Measurements from ENCODE around the gene PLEKHA4.
"Not testable (repeated sequence)": the region's sequence is repeated elsewhere in the genome, so short reads cannot be mapped to it uniquely, and the experiment has no call there.

Gene PLEKHA4

DNA sequence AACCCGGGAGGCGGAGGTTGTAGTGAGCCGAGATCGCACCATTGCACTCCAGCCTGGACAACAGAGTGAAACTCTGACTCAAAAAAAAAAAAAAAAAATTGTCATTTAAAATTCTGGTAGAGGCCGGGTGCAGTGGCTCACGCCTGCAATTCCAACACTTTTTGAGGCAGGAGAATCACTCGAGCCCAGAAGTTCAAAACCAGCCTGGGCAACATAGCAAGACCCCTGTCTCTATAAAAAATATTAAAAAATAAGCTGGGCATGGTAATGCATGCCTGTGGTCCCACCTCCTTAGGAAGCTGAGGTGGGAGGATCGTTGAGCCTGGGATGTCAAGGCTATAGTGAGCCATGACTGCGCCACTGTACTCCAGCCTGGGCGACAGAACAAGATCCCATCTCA lies 37.9 kb upstream of the PLEKHA4 start:
- no peak for TF ChIP-seq TAF1 (IDR thresholded peaks at IDR 0.05; ENCODE audit: low read depth, low read length)
- TF ChIP-seq POLR2AphosphoS5 (IDR thresholded peaks at IDR 0.05; ENCODE audit: low read depth, low read length), result no peak
- no peak for TF ChIP-seq PAX5 (IDR thresholded peaks at IDR 0.05; ENCODE audit: insufficient read depth, low read length, severe bottlenecking)
- no peak for TF ChIP-seq POU2F2 (IDR thresholded peaks at IDR 0.05; ENCODE audit: low read depth, low read length)
- no peak for TF ChIP-seq POLR2A (IDR thresholded peaks at IDR 0.05; ENCODE audit: low read depth, low read length)
- no peak for TF ChIP-seq SPI1 (IDR thresholded peaks at IDR 0.05; ENCODE audit: low read depth, low read length)
- FAIRE-seq, result no peak

DNA sequence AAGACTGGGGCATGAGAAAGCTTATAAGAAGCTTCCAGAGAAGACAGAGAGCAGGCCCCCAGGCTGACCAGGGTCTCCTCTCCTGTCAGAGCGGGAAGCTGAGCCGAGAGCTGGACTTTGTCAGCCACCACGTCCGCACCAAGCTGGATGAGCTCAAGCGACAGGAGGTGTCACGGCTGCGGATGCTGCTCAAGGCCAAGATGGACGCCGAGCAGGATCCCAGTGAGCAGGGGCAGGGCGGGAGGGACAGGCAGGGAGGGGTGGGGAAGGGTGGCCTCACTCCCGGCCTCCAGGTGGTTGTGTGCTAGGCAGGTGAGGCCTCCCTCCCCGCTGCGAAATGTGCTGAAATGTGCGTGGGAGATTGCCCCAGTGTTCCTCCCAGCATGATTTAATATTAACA lies 37.2 kb upstream of the PLEKHA4 start:
- DNase-seq (ENCODE audit: insufficient read length, low spot score), result no peak
- no peak for FAIRE-seq
- no peak for TF ChIP-seq POLR2AphosphoS5 (IDR thresholded peaks at IDR 0.05; ENCODE audit: low read depth, low read length)
- no peak for TF ChIP-seq TAF1 (IDR thresholded peaks at IDR 0.05; ENCODE audit: low read depth, low read length)
- TF ChIP-seq POLR2A (IDR thresholded peaks at IDR 0.05; ENCODE audit: low read depth, low read length), result no peak
- no peak for TF ChIP-seq SPI1 (IDR thresholded peaks at IDR 0.05; ENCODE audit: low read depth, low read length)
- no peak for TF ChIP-seq POU2F2 (IDR thresholded peaks at IDR 0.05; ENCODE audit: low read depth, low read length)
- no peak for TF ChIP-seq PAX5 (IDR thresholded peaks at IDR 0.05; ENCODE audit: insufficient read depth, low read length, severe bottlenecking)

More for the DNA sequence above, 37.9 kb upstream of the PLEKHA4 start:
- DNase-seq (ENCODE audit: insufficient read length, low spot score), result no peak

DNA sequence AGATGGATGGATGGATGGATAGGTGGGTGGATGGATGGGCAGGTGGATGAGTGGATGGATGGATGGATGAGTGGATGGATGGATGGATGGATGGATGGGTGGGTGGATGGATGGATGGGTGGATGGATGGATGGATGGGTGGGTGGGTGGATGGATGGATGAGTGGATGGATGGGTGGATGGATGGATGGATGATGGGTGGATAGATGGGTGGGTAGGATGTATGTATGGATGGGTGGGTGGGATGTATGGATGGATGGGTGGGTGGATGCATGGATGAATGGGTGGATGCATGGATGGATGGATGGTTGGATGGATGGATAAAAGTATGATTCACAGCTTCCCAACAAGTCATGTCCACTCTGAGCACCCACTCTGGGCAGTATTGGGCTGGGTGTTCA lies 35.4 kb upstream of the PLEKHA4 start:
- peak; percentile 16 for FAIRE-seq
- DNase-seq (ENCODE audit: insufficient read length, low spot score), result not testable (repeated sequence)

DNA sequence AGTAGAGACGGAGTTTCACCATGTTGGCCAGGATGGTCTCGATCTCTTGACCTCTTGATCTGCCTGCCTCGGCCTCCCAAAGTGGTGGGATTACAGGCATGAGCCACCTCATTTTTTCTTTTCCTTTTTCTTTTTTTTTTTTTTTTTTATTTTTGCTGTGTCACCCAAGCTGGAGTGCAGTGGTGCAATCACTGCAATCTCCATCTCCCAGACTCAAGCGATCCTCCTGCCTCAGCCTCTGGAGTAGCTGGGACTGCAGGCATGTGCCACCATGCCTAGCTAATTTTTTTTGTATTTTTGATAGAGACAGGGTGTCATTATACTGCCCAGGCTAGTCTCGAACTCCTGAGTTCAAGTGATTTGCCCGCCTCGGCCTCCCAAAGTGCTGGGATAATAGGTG lies 33.9 kb upstream of the PLEKHA4 start:
- not testable (repeated sequence) for FAIRE-seq; DNase-seq (ENCODE audit: insufficient read length, low spot score)

DNA sequence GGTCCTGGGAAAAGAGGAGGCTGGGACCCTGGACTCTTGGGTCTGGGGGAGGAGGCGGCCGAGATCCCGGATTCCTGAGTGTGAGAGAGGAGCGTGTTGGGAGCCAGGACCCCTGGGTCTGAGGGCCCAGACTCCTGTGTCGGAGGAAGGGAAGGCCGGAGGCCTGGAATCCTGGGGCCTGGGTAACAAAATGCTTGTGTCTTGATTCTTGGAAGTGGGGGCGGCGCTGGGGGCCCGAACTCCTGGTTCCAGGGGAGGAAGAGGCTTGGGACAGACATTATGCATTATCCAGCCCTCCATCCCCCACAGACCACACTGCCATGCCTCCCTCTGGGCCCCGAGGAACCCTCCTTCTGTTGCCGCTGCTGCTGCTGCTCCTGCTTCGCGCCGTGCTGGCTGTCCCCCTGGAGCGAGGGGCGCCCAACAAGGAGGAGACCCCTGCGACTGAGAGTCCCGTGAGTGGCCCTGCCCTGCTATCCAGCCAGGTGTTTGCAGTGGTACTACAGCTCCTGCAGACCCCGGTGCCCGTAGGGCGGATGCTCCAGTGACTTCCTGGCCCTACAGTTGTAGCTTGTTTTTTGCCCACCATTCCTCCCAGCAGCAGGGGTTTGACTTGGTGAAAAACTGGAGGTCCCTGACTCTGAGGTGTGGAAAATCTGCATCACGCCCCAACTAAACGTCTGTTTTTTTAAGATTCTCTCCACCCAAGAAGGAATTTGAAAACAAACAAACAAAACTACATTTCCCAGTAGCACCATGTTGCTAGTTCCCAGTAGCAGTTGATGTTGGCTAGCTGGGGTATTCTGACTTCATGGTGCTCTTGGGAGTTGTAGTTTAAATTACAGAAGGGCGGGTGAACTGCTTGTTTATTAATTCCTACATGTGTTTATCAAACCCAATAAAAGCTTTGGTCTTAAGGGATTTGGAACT lies 32.3 kb upstream of the PLEKHA4 start:
- no peak for DNase-seq (ENCODE audit: insufficient read length, low spot score)
- FAIRE-seq, result peak; percentile 61
- TF ChIP-seq PAX5 (IDR thresholded peaks at IDR 0.05; ENCODE audit: insufficient read depth, low read length, severe bottlenecking) (no peak), POU2F2 (IDR thresholded peaks at IDR 0.05; ENCODE audit: low read depth, low read length) (no peak), POLR2AphosphoS5 (IDR thresholded peaks at IDR 0.05; ENCODE audit: low read depth, low read length) (no peak), POLR2A (IDR thresholded peaks at IDR 0.05; ENCODE audit: low read depth, low read length) (no peak)

DNA sequence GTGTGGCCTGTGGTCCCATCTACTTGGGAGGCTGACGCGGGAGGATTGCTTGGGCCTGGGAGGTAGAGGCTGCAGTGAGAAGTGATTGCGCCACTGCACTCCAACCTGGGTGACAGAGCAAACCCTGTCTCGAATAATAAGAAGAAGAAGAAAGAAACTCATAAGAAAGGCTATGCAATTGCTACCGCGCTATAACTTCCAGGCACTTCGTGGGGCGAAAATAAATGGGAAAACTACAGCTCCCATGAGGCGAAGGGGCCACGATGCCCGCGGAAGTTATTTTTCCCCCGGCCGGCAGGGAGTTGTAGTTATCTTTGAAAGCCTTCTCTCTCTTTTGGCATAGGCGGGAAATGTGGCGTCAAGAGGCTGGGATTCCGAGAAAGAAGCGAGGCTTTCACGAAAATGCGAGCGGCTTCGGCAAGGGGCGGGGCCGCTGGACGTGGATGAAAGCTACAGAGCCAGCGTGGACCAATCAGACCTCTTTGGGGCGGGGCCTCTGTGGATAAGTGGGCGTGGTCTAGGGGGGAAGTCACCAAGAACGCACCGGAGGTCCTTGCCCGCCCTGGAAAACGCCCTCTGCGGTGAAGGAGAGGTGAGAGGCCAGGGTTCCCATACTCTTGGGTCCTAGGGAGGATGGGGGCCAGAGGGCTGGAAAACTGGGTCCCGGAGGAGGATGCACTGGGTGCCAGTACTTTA lies 31.5 kb upstream of the PLEKHA4 start, which contains the start of gene NUCB1:
TSS of gene NUCB1 (plus strand) at position 532 of the 696 bp plus-strand sequence. CDS start 485 bp downstream, outside the sequence.
- DNase-seq (ENCODE audit: insufficient read length, low spot score), result peak; percentile 97
- no peak for TF ChIP-seq POU2F2 (IDR thresholded peaks at IDR 0.05; ENCODE audit: low read depth, low read length)
- TF ChIP-seq SPI1 (IDR thresholded peaks at IDR 0.05; ENCODE audit: low read depth, low read length), result peak; percentile 80
- no peak for TF ChIP-seq TAF1 (IDR thresholded peaks at IDR 0.05; ENCODE audit: low read depth, low read length)
- peak; percentile 99 for FAIRE-seq

DNA sequence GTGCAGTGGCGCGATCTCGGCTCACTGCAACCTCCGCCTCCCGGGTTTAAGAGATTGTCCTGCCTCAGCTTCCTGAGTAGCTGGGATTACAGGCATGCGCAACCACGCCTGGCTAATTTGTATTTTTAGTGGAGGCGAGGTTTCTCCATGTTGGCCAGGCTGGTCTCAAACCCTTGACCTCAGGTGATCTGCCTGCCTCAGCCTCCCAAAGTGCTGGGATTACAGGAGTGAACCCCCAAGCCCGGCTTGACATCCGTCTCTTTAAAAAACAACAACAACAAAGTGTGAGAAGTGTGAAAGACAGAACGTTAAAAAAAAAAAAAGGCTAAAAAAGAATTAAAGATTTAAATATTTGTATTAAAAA lies 31.0 kb upstream of the PLEKHA4 start:
- DNase-seq (ENCODE audit: insufficient read length, low spot score); FAIRE-seq: not testable (repeated sequence)

DNA sequence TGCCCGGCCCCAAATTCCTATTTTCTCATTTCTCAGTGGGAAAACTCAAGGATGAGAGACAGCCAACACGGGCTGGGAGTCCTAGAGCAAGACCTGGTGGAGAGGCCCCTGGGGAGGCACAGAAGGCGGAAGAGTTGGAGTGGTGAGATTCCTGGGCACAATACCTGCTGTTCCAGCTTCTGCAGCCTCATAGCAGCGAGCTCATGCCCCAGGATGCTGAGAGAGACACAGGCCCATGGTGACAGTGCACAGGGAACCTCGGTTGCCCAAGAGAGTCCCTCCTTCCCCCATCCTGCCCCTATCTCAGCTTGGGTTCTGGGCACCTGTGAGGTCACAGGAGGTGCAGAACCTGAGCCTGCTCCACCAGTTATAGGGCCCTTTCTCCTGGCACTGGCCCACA lies 28.8 kb upstream of the PLEKHA4 start:
- no peak for TF ChIP-seq SPI1 (IDR thresholded peaks at IDR 0.05; ENCODE audit: low read depth, low read length)
- TF ChIP-seq PAX5 (IDR thresholded peaks at IDR 0.05; ENCODE audit: insufficient read depth, low read length, severe bottlenecking), result no peak
- TF ChIP-seq POU2F2 (IDR thresholded peaks at IDR 0.05; ENCODE audit: low read depth, low read length), result no peak
- no peak for TF ChIP-seq POLR2AphosphoS5 (IDR thresholded peaks at IDR 0.05; ENCODE audit: low read depth, low read length)
- TF ChIP-seq TAF1 (IDR thresholded peaks at IDR 0.05; ENCODE audit: low read depth, low read length), result no peak
- TF ChIP-seq POLR2A (IDR thresholded peaks at IDR 0.05; ENCODE audit: low read depth, low read length), result no peak
- DNase-seq (ENCODE audit: insufficient read length, low spot score) (no peak), FAIRE-seq (no peak)

DNA sequence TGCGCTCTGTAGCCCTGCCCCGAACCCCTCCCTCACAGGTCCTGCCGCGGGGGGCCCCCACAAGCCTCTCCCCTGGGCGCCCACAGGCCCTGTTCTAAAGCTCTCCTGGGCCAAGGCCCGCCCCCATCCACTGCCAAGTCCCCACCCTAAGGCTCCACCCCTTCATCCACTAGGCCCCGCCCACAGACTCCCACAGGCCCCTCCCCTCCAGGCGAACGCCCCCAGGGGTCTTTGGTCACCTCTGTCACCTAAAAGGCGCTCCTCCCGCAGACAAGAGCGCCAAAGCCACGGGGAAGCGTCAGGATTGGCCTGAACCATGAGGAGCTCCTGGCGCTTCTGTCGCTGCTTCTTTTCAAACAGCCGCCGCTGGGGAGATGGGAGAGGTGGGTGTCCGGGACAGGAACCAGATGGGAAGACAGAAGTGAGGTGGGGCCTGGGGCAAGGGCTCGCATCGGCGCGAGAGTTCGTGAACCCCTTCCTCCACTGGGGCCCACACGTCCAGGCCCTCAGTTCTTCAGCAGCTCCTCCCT lies 27.8 kb upstream of the PLEKHA4 start:
- FAIRE-seq (no peak), DNase-seq (ENCODE audit: insufficient read length, low spot score) (no peak)
- no peak for TF ChIP-seq SPI1 (IDR thresholded peaks at IDR 0.05; ENCODE audit: low read depth, low read length)

DNA sequence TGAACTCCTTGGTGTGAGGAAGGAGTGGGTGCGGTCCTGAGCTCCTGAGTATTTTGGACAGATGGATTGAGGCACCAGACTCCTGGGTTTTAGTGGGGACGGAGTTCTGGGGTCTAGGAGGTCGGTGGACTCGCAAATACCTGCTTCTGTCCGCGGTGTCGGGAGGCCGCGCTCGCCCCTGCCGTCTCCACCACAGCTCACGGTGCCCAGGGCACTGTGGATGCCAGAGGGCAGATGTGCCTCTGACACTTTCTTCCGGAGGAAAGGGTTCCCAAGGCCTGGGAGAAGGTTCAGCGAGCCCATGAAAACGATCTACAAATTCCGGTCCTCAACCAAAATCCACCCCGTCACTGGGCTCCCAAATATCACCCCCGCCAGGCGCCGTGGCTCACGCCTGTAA lies 26.8 kb upstream of the PLEKHA4 start:
- no peak for FAIRE-seq
- TF ChIP-seq POU2F2 (IDR thresholded peaks at IDR 0.05; ENCODE audit: low read depth, low read length) (no peak), TAF1 (IDR thresholded peaks at IDR 0.05; ENCODE audit: low read depth, low read length) (no peak), POLR2A (IDR thresholded peaks at IDR 0.05; ENCODE audit: low read depth, low read length) (no peak), PAX5 (IDR thresholded peaks at IDR 0.05; ENCODE audit: insufficient read depth, low read length, severe bottlenecking) (no peak), POLR2AphosphoS5 (IDR thresholded peaks at IDR 0.05; ENCODE audit: low read depth, low read length) (no peak), SPI1 (IDR thresholded peaks at IDR 0.05; ENCODE audit: low read depth, low read length) (no peak)

More for the DNA sequence above, 26.8 kb upstream of the PLEKHA4 start:
- DNase-seq (ENCODE audit: insufficient read length, low spot score), result no peak
